RWPE2 (cell line): ENCODE measurements around the gene TTC23L.

Experiments used
- ATAC-seq: fragments of 200-7000 bp; cut with Tn5 transposase; 3 replicates; pipeline ENCODE4 v1.9.1; 2021; ENCODE audit warnings: low read depth
- DNase-seq: peaks from one replicate; pipeline ENCODE4 v3.0.0-alpha.2; 2020; ENCODE audit warnings: low spot score
- H3K27ac ChIP-seq: fragments of 450-650 bp; 2 replicates; pipeline ENCODE4 v1.5.1; 2017; ENCODE audit warnings: mild to moderate bottlenecking; ENCODE audit not compliant: poor library complexity, severe bottlenecking
- H3K27me3 ChIP-seq: fragments of 250-450 bp; sonication (Bioruptor Pico); 2 replicates; pipeline ENCODE4 v1.5.1; 2021; ENCODE audit warnings: mild to moderate bottlenecking, moderate library complexity; ENCODE audit not compliant: insufficient read depth, poor library complexity, severe bottlenecking
- H3K36me3 ChIP-seq: fragments of 250-450 bp; sonication (Bioruptor Pico); 2 replicates; pipeline ENCODE4 v1.5.1; 2020; ENCODE audit warnings: low read depth, mild to moderate bottlenecking, moderate library complexity
- H3K4me1 ChIP-seq: fragments of 250-450 bp; sonication (Bioruptor Pico); 2 replicates; pipeline ENCODE4 v1.5.1; 2021; ENCODE audit warnings: mild to moderate bottlenecking, moderate library complexity; ENCODE audit not compliant: insufficient read depth, poor library complexity, severe bottlenecking
- H3K4me3 ChIP-seq: fragments of 250-450 bp; sonication (Bioruptor Pico); 2 replicates; pipeline ENCODE4 v1.5.1; 2021; ENCODE audit warnings: mild to moderate bottlenecking, moderate library complexity; ENCODE audit not compliant: severe bottlenecking
- H3K9me3 ChIP-seq: fragments of 250-450 bp; sonication (Bioruptor Pico); 2 replicates; pipeline ENCODE4 v1.5.1; 2021; ENCODE audit warnings: mild to moderate bottlenecking, moderate library complexity; ENCODE audit not compliant: severe bottlenecking
- TF ChIP-seq, protein P1 (sequence below): fragments of 450-650 bp; IDR thresholded peaks from one replicate; pipeline ENCODE4 v1.5.1; 2017; ENCODE audit warnings: mild to moderate bottlenecking, moderate library complexity; ENCODE audit not compliant: poor library complexity, severe bottlenecking

Gene TTC23L

DNA sequence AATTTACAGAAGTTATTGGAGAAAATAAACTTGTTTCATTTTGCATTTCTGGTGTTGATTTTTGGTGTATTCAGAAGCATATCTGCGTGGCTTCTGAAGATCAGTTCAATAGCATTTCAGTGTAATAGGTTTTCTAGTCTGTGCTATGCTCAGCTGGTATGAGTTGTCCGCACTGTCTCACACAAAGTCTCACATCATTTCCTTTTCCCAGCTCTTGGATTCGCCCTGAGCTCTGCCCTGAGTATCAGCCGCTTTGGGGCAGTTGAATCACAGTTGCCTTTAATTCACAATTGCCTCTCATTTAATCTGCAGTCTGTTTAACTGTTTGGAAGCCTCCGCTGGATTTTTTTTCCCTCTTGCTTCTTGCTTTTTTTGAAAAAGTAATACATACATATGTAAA, 6.4 kb upstream of the TTC23L start:
- Histone ChIP-seq H3K9me3 (no peaks in the 10 kb centered on the region), H3K27ac (no peak overlapping the region), H3K4me3 (no peak overlapping the region), H3K4me1 (no peaks in the 10 kb centered on the region), H3K27me3 (no peaks in the 10 kb centered on the region), H3K36me3 (peaks cover 52% of the 10 kb centered on the region)
- TF ChIP-seq, protein P1, sequence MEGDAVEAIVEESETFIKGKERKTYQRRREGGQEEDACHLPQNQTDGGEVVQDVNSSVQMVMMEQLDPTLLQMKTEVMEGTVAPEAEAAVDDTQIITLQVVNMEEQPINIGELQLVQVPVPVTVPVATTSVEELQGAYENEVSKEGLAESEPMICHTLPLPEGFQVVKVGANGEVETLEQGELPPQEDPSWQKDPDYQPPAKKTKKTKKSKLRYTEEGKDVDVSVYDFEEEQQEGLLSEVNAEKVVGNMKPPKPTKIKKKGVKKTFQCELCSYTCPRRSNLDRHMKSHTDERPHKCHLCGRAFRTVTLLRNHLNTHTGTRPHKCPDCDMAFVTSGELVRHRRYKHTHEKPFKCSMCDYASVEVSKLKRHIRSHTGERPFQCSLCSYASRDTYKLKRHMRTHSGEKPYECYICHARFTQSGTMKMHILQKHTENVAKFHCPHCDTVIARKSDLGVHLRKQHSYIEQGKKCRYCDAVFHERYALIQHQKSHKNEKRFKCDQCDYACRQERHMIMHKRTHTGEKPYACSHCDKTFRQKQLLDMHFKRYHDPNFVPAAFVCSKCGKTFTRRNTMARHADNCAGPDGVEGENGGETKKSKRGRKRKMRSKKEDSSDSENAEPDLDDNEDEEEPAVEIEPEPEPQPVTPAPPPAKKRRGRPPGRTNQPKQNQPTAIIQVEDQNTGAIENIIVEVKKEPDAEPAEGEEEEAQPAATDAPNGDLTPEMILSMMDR = no peak
- DNase-seq (no peak), ATAC-seq (no peak)

DNA sequence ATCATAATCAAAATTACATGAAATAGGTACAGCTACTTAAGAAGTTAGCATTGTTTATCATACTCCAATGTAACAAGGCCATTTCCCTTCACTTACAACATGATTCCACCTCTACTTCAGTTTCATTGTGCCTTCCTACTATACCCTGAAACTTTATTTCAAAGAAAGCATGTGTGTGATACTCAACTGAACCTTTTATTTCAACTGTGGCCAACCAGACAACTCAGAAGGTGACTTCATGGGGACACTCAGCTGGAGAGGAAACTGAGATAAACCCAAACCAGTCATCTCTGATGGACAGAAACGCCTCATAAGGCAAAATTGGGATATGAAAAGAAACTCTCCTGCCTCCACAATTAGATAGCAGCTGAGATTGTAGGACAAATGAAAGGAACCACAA, 5.9 kb upstream of the TTC23L start:
- Histone ChIP-seq H3K9me3 (no peaks in the 10 kb centered on the region), H3K27ac (no peak overlapping the region), H3K36me3 (peaks cover 48% of the 10 kb centered on the region), H3K27me3 (no peaks in the 10 kb centered on the region), H3K4me3 (no peak overlapping the region), H3K4me1 (no peaks in the 10 kb centered on the region)
- no peak for DNase-seq
- TF ChIP-seq, protein P1 = no peak
- no peak for ATAC-seq

DNA sequence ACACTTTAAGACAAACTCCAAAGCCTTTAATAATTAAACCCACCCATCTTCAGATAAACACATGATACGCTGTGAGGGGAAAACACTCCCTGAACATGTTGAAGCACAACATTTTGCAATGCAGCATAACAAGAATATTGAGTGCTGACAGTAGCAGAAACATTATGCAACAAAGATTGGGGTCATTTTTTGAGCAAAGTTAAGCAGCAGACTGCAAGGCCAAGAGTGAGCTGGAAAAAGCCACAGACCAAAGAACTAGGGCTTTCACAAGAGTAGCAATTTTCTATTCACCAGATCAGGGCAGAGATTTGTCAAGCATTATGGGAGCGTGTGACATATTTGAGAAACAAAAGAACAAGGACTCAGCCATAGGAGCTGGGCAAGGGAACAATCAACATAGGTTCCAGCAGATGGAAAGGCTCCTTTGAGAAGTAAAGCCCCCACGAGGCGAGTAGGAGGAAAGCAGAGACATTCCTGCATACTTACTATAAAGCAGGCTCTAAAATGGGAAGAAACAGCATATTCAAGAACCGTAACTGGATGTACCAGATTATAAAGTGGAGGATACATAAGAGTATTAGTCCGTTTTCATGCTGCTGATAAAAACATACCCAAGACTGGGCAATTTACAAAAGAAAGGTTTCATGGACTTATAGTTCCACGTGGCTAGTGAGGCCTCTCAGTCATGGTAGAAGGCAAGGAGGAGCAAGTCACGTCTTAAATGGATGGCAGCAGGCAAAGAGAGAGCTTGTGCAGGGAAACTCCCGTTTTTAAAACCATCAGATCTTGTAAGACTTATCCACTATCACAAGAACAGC, 4.8 kb upstream of the TTC23L start:
- TF ChIP-seq, protein P1 = no peak
- ATAC-seq = no peak
- no peak overlapping the region for H3K27ac ChIP-seq

DNA sequence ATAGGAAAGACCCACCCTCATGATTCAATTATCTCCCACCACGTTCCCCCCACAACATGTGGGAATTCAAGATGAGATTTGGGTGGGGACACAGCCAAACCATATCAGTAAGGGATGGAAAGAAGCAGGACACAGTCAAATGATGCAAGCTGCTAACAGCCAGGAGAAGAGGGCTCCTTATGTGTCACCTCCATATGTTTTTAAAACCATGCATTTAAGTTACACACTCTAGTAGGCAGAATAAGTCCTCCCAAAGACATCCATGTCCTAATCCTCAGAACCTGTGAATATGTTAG, 4.2 kb upstream of the TTC23L start:
- no peak for DNase-seq
- H3K9me3 ChIP-seq = no peaks in the 10 kb centered on the region
- H3K27me3 ChIP-seq = no peaks in the 10 kb centered on the region
- TF ChIP-seq, protein P1 = no peak
- peaks cover under 1% of the 10 kb centered on the region for H3K4me1 ChIP-seq
- no peak for ATAC-seq
- H3K36me3 ChIP-seq = peaks cover 34% of the 10 kb centered on the region
- H3K4me3 ChIP-seq = no peak overlapping the region
- no peak overlapping the region for H3K27ac ChIP-seq

More for the DNA sequence above, 4.8 kb upstream of the TTC23L start:
- Histone ChIP-seq H3K4me1 (no peaks in the 10 kb centered on the region), H3K9me3 (no peaks in the 10 kb centered on the region), H3K36me3 (peaks cover 39% of the 10 kb centered on the region), H3K27me3 (no peaks in the 10 kb centered on the region), H3K4me3 (no peak overlapping the region)
- DNase-seq = no peak

DNA sequence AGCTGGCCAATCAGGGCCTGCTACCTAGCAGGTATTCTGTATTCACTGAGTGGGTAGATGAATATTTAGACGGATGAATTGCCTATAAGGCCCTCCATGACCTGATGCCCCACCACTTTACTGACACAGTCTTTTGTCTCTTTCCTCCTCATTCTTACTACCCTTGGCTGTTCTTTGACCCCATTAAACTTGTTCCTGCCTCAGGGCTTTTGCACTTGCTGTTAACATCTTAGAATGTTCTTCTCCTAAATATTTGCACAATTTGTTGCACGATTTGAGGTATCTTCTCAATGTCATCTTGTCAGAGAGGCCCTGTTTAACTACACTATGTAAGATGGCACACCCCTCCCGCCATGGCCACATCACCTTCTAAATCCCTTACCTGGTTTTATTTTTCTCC, 3.3 kb upstream of the TTC23L start:
- peaks cover 2% of the 10 kb centered on the region for H3K4me1 ChIP-seq
- no peak overlapping the region for H3K4me3 ChIP-seq
- TF ChIP-seq, protein P1 = no peak
- no peaks in the 10 kb centered on the region for H3K9me3 ChIP-seq
- ATAC-seq (no peak), DNase-seq (no peak)
- H3K27ac ChIP-seq = no peak overlapping the region
- H3K27me3 ChIP-seq = no peaks in the 10 kb centered on the region
- H3K36me3 ChIP-seq = peaks cover 25% of the 10 kb centered on the region
